IMR-90 (cell line): Measurements from ENCODE around the gene PCDHGB3. TPM values are rescaled to one million over a fixed set of nuclear protein-coding genes. Genes with fewer than 3 reads are reported as not detected.

Experiments used
- polyA plus RNA-seq, 3 experiments: library from polyadenylated mRNA; depleted of rRNA; stranded (reverse); fragments of >200 nt; gene quantifications; 2 replicates each; pipeline ENCODE4 v1.2.3, GENCODE V29; 2012; ENCODE audit warnings: low replicate concordance in 1 of 3
- total RNA-seq: library from RNA; depleted of rRNA; stranded (reverse); fragments of >200 nt; gene quantifications from 2 replicates; pipeline ENCODE4 v1.2.3, GENCODE V29; 2012; rRNA removed

Gene PCDHGB3
- total and polyA plus RNA-seq, 2 of the 4 experiments (the other 2 are of a cell fraction): 3.4 to 5.9 TPM

Other genes starting within 250 kb of the PCDHGB3 start
Only the 30 nearest of the 37 such genes appear.
- under 0.01 and 0.18 TPM in 2 replicates for gene PCDHB9, start 183.1 kb upstream of the PCDHGB3 start, total RNA-seq
- gene PCDHB9, start 183.1 kb upstream of the PCDHGB3 start, polyA plus RNA-seq (2012; rRNA removed): 0.10 and 0.24 TPM in 2 replicates
- under 0.01 and 0.18 TPM in 2 replicates for gene PCDHB10, start 177.9 kb upstream of the PCDHGB3 start, total RNA-seq
- 0.19 and 0.22 TPM in 2 replicates for gene PCDHB10, start 177.9 kb upstream of the PCDHGB3 start, polyA plus RNA-seq (2012; rRNA removed)
- under 0.01 TPM in 2 replicates for gene PCDHB11, start 170.6 kb upstream of the PCDHGB3 start, total RNA-seq
- gene PCDHB11, start 170.6 kb upstream of the PCDHGB3 start, polyA plus RNA-seq (2012; rRNA removed): 0.05 TPM in 1 of 2 replicates, not detected in the other
- gene PCDHB12, start 161.5 kb upstream of the PCDHGB3 start, total RNA-seq: under 0.01 and 0.18 TPM in 2 replicates
- gene PCDHB12, start 161.5 kb upstream of the PCDHGB3 start, polyA plus RNA-seq (2012; rRNA removed): 0.09 and 0.13 TPM in 2 replicates
- 0.18 and 0.28 TPM in 2 replicates for gene PCDHB13, start 156.3 kb upstream of the PCDHGB3 start, total RNA-seq
- gene PCDHB13, start 156.3 kb upstream of the PCDHGB3 start, polyA plus RNA-seq (2012; rRNA removed): 0.26 and 0.27 TPM in 2 replicates
- 0.18 and 0.28 TPM in 2 replicates for gene PCDHB14, start 146.9 kb upstream of the PCDHGB3 start, total RNA-seq
- 0.36 and 0.39 TPM in 2 replicates for gene PCDHB14, start 146.9 kb upstream of the PCDHGB3 start, polyA plus RNA-seq (2012; rRNA removed)
- 0.18 and 0.28 TPM in 2 replicates for gene PCDHB15, start 124.8 kb upstream of the PCDHGB3 start, total RNA-seq
- gene PCDHB15, start 124.8 kb upstream of the PCDHGB3 start, polyA plus RNA-seq (2012; rRNA removed): 0.14 and 0.17 TPM in 2 replicates
- gene SLC25A2, start 66.2 kb upstream of the PCDHGB3 start, total RNA-seq: 0.28 TPM in 1 of 2 replicates, not detected in the other
- gene SLC25A2, start 66.2 kb upstream of the PCDHGB3 start, polyA plus RNA-seq (2012; rRNA removed): not detected in 2 replicates
- gene TAF7, start 49.5 kb upstream of the PCDHGB3 start, total RNA-seq: 51.8 and 100 TPM in 2 replicates
- gene TAF7, start 49.5 kb upstream of the PCDHGB3 start, polyA plus RNA-seq (2012; rRNA removed): 38.4 and 45.7 TPM in 2 replicates
- gene PCDHGA1, start 39.7 kb upstream of the PCDHGB3 start, total RNA-seq: 0.83 and 0.90 TPM in 2 replicates
- 0.86 and 0.92 TPM in 2 replicates for gene PCDHGA1, start 39.7 kb upstream of the PCDHGB3 start, polyA plus RNA-seq (2012; rRNA removed)
- 3.3 and 3.4 TPM in 2 replicates for gene PCDHGA2, start 31.5 kb upstream of the PCDHGB3 start, total RNA-seq
- gene PCDHGA2, start 31.5 kb upstream of the PCDHGB3 start, polyA plus RNA-seq (2012; rRNA removed): 3.6 and 4.0 TPM in 2 replicates
- 1.4 and 1.7 TPM in 2 replicates for gene PCDHGA3, start 26.4 kb upstream of the PCDHGB3 start, total RNA-seq
- 1.6 and 1.8 TPM in 2 replicates for gene PCDHGA3, start 26.4 kb upstream of the PCDHGB3 start, polyA plus RNA-seq (2012; rRNA removed)
- gene PCDHGB1, start 20.1 kb upstream of the PCDHGB3 start, total RNA-seq: 3.3 and 3.6 TPM in 2 replicates
- 1.9 TPM in 2 replicates for gene PCDHGB1, start 20.1 kb upstream of the PCDHGB3 start, polyA plus RNA-seq (2012; rRNA removed)
- gene PCDHGA4, start 15.2 kb upstream of the PCDHGB3 start, total RNA-seq: 5.0 and 5.4 TPM in 2 replicates
- 3.0 and 3.5 TPM in 2 replicates for gene PCDHGA4, start 15.2 kb upstream of the PCDHGB3 start, polyA plus RNA-seq (2012; rRNA removed)
- 2.8 and 3.0 TPM in 2 replicates for gene PCDHGB2, start 10.2 kb upstream of the PCDHGB3 start, total RNA-seq
- 2.4 and 2.6 TPM in 2 replicates for gene PCDHGB2, start 10.2 kb upstream of the PCDHGB3 start, polyA plus RNA-seq (2012; rRNA removed)
- gene PCDHGA5, start 6.1 kb upstream of the PCDHGB3 start, total RNA-seq: 1.7 and 2.0 TPM in 2 replicates
- 1.3 and 1.4 TPM in 2 replicates for gene PCDHGA5, start 6.1 kb upstream of the PCDHGB3 start, polyA plus RNA-seq (2012; rRNA removed)
- gene PCDHGA6, start 3.6 kb downstream of the PCDHGB3 start, total RNA-seq: 4.1 and 4.2 TPM in 2 replicates
- 4.7 TPM in 2 replicates for gene PCDHGA6, start 3.6 kb downstream of the PCDHGB3 start, polyA plus RNA-seq (2012; rRNA removed)
- gene PCDHGA7, start 12.5 kb downstream of the PCDHGB3 start, total RNA-seq: 3.3 and 3.4 TPM in 2 replicates
- 3.1 and 3.2 TPM in 2 replicates for gene PCDHGA7, start 12.5 kb downstream of the PCDHGB3 start, polyA plus RNA-seq (2012; rRNA removed)
- 16.4 and 17.6 TPM in 2 replicates for gene PCDHGB4, start 17.5 kb downstream of the PCDHGB3 start, total RNA-seq
- 10.0 TPM in 2 replicates for gene PCDHGB4, start 17.5 kb downstream of the PCDHGB3 start, polyA plus RNA-seq (2012; rRNA removed)
- gene PCDHGA8, start 22.4 kb downstream of the PCDHGB3 start, total RNA-seq: 2.0 and 2.2 TPM in 2 replicates
- 0.87 and 0.89 TPM in 2 replicates for gene PCDHGA8, start 22.4 kb downstream of the PCDHGB3 start, polyA plus RNA-seq (2012; rRNA removed)
- gene PCDHGB5, start 27.7 kb downstream of the PCDHGB3 start, total RNA-seq: 17.2 and 17.5 TPM in 2 replicates
- 20.0 and 21.1 TPM in 2 replicates for gene PCDHGB5, start 27.7 kb downstream of the PCDHGB3 start, polyA plus RNA-seq (2012; rRNA removed)
- 3.9 and 4.5 TPM in 2 replicates for gene PCDHGA9, start 32.5 kb downstream of the PCDHGB3 start, total RNA-seq
- gene PCDHGA9, start 32.5 kb downstream of the PCDHGB3 start, polyA plus RNA-seq (2012; rRNA removed): 1.5 and 1.8 TPM in 2 replicates
- 2.2 and 2.8 TPM in 2 replicates for gene PCDHGB6, start 37.8 kb downstream of the PCDHGB3 start, total RNA-seq
- 1.4 and 1.5 TPM in 2 replicates for gene PCDHGB6, start 37.8 kb downstream of the PCDHGB3 start, polyA plus RNA-seq (2012; rRNA removed)
- gene PCDHGA10, start 42.7 kb downstream of the PCDHGB3 start, total RNA-seq: 6.6 and 6.9 TPM in 2 replicates
- gene PCDHGA10, start 42.7 kb downstream of the PCDHGB3 start, polyA plus RNA-seq (2012; rRNA removed): 3.4 TPM in 2 replicates
- 5.8 and 6.3 TPM in 2 replicates for gene PCDHGB7, start 47.4 kb downstream of the PCDHGB3 start, total RNA-seq
- 7.4 and 8.1 TPM in 2 replicates for gene PCDHGB7, start 47.4 kb downstream of the PCDHGB3 start, polyA plus RNA-seq (2012; rRNA removed)
- gene PCDHGA11, start 50.8 kb downstream of the PCDHGB3 start, total RNA-seq: 5.4 and 5.8 TPM in 2 replicates
- 6.9 and 7.5 TPM in 2 replicates for gene PCDHGA11, start 50.8 kb downstream of the PCDHGB3 start, polyA plus RNA-seq (2012; rRNA removed)
- gene PCDHGA12, start 60.3 kb downstream of the PCDHGB3 start, total RNA-seq: 8.8 and 9.7 TPM in 2 replicates
- gene PCDHGA12, start 60.3 kb downstream of the PCDHGB3 start, polyA plus RNA-seq (2012; rRNA removed): 7.9 and 9.2 TPM in 2 replicates
- gene PCDHGC3, start 105.7 kb downstream of the PCDHGB3 start, total RNA-seq: 21.1 and 21.9 TPM in 2 replicates
- gene PCDHGC3, start 105.7 kb downstream of the PCDHGB3 start, polyA plus RNA-seq (2012; rRNA removed): 58.9 and 72.1 TPM in 2 replicates
- 1.1 and 1.6 TPM in 2 replicates for gene PCDHGC4, start 114.8 kb downstream of the PCDHGB3 start, total RNA-seq
- gene PCDHGC4, start 114.8 kb downstream of the PCDHGB3 start, polyA plus RNA-seq (2012; rRNA removed): 0.60 and 0.65 TPM in 2 replicates
- 2.5 and 2.9 TPM in 2 replicates for gene PCDHGC5, start 118.8 kb downstream of the PCDHGB3 start, total RNA-seq
- gene PCDHGC5, start 118.8 kb downstream of the PCDHGB3 start, polyA plus RNA-seq (2012; rRNA removed): 3.8 TPM in 2 replicates